Measurements from ENCODE around the gene LDHAL6B.

- TF ChIP-seq CTCF (IDR thresholded peaks at IDR 0.05; ENCODE audit: insufficient read depth, low read length) = no peak
- no peak for TF ChIP-seq POLR2AphosphoS5 (IDR thresholded peaks at IDR 0.05; ENCODE audit: low read depth)
- TF ChIP-seq GABPA (IDR thresholded peaks at IDR 0.05; ENCODE audit: low read depth) = no peak
- no peak for TF ChIP-seq REST (IDR thresholded peaks at IDR 0.05; ENCODE audit: insufficient replicate concordance, low read depth)
These were observed 17.8 kb downstream of the LDHAL6B start for GRCh38 chr15:59224474-59224873.

Measured in HL-60 (cell line).